RWPE2 (cell line): ENCODE measurements around the gene KCNAB1.
"Not testable (repeated sequence)": the region's sequence is repeated elsewhere in the genome, so short reads cannot be mapped to it uniquely, and the experiment has no call there.

ENCODE experiments used
- ATAC-seq: fragments of 200-7000 bp; cut with Tn5 transposase; 3 replicates; pipeline ENCODE4 v1.9.1; 2021; ENCODE audit warnings: low read depth
- DNase-seq: peaks from one replicate; pipeline ENCODE4 v3.0.0-alpha.2; 2020; ENCODE audit warnings: low spot score
- H3K27ac ChIP-seq: fragments of 450-650 bp; 2 replicates; pipeline ENCODE4 v1.5.1; 2017; ENCODE audit warnings: mild to moderate bottlenecking; ENCODE audit not compliant: poor library complexity, severe bottlenecking
- H3K27me3 ChIP-seq: fragments of 250-450 bp; sonication (Bioruptor Pico); 2 replicates; pipeline ENCODE4 v1.5.1; 2021; ENCODE audit warnings: mild to moderate bottlenecking, moderate library complexity; ENCODE audit not compliant: insufficient read depth, poor library complexity, severe bottlenecking
- H3K36me3 ChIP-seq: fragments of 250-450 bp; sonication (Bioruptor Pico); 2 replicates; pipeline ENCODE4 v1.5.1; 2020; ENCODE audit warnings: low read depth, mild to moderate bottlenecking, moderate library complexity
- H3K4me1 ChIP-seq: fragments of 250-450 bp; sonication (Bioruptor Pico); 2 replicates; pipeline ENCODE4 v1.5.1; 2021; ENCODE audit warnings: mild to moderate bottlenecking, moderate library complexity; ENCODE audit not compliant: insufficient read depth, poor library complexity, severe bottlenecking
- H3K4me3 ChIP-seq: fragments of 250-450 bp; sonication (Bioruptor Pico); 2 replicates; pipeline ENCODE4 v1.5.1; 2021; ENCODE audit warnings: mild to moderate bottlenecking, moderate library complexity; ENCODE audit not compliant: severe bottlenecking
- H3K9me3 ChIP-seq: fragments of 250-450 bp; sonication (Bioruptor Pico); 2 replicates; pipeline ENCODE4 v1.5.1; 2021; ENCODE audit warnings: mild to moderate bottlenecking, moderate library complexity; ENCODE audit not compliant: severe bottlenecking
- CTCF ChIP-seq: fragments of 450-650 bp; IDR thresholded peaks from one replicate; pipeline ENCODE4 v1.5.1; 2017; ENCODE audit warnings: mild to moderate bottlenecking, moderate library complexity; ENCODE audit not compliant: poor library complexity, severe bottlenecking

The KCNAB1 gene

GRCh38 chr3:156217674-156218352 is 97.4 kb downstream of the KCNAB1 start:
- DNase-seq: no peak
- H3K4me3 ChIP-seq: no peak overlapping the region
- no peaks in the 10 kb centered on the region for H3K27me3 ChIP-seq
- H3K27ac ChIP-seq: no peak overlapping the region
- TF ChIP-seq CTCF: no peak
- peak; percentile 40; the same call in 1 of the 3 replicates for ATAC-seq
- H3K9me3 ChIP-seq: no peaks in the 10 kb centered on the region
- peaks cover 4% of the 10 kb centered on the region for H3K4me1 ChIP-seq
- H3K36me3 ChIP-seq: no peaks in the 10 kb centered on the region

DNA sequence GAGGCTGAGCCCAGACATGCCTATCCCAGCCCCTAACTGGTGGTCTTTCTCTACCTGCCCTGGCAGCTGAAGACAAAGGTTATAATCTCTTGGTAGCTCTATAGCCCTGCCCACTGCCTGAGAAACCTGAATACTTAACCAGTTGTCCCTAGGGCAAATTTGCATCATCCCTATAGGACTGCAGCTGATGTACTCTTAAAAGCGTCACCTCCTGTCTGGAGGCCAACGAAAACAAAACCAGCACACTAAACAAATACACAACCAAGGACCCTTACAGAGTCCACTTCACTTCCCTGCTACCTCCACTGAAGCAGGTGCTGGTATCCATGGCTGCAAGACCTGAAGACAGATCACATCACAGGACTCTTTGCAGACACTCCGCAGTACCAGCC is 98.0 kb downstream of the KCNAB1 start:
- no peaks in the 10 kb centered on the region for H3K27me3 ChIP-seq
- no peak overlapping the region for H3K27ac ChIP-seq
- H3K36me3 ChIP-seq: no peaks in the 10 kb centered on the region
- DNase-seq: no peak
- no peak for TF ChIP-seq CTCF
- no peak overlapping the region for H3K4me3 ChIP-seq
- H3K4me1 ChIP-seq: peaks cover 4% of the 10 kb centered on the region
- no peaks in the 10 kb centered on the region for H3K9me3 ChIP-seq
- 0 out of 3 replicates have a peak, but pooled peaks have one; percentile 14 for ATAC-seq

GRCh38 chr3:156222381-156222780 is 102.0 kb downstream of the KCNAB1 start:
- H3K9me3 ChIP-seq, H3K27ac ChIP-seq, ATAC-seq, H3K4me3 ChIP-seq, H3K27me3 ChIP-seq, H3K4me1 ChIP-seq, H3K36me3 ChIP-seq, DNase-seq: not testable (repeated sequence)

GRCh38 chr3:156224046-156224445 is 103.7 kb downstream of the KCNAB1 start:
- H3K4me1 ChIP-seq, H3K27ac ChIP-seq, ATAC-seq, H3K4me3 ChIP-seq, DNase-seq, H3K9me3 ChIP-seq, H3K36me3 ChIP-seq, H3K27me3 ChIP-seq: not testable (repeated sequence)

GRCh38 chr3:156226676-156227420 is 106.5 kb downstream of the KCNAB1 start:
- Histone ChIP-seq H3K27ac (no peak overlapping the region), H3K9me3 (no peaks in the 10 kb centered on the region), H3K36me3 (no peaks in the 10 kb centered on the region), H3K27me3 (no peaks in the 10 kb centered on the region), H3K4me1 (no peaks in the 10 kb centered on the region), H3K4me3 (no peak overlapping the region)
- no peak for TF ChIP-seq CTCF
- ATAC-seq (no peak), DNase-seq (no peak)

DNA sequence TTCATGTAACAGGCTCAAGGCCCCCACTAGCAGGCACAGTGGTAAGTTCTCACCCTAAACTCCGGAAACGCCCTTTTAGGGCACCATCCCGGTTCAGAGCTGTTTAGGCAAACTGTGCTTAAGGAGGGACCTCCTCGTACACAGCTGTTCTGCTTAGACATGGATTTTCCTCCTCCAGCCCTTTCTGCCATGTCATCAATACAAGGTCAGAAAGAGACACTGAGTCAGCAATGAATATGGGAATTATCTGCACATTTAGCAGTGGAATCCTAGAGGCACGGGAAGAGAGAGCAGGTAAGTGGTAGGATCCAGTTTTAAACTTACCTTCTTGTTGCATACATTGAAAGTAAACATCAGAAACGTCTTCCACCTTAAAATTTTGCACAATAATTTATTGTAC is 107.3 kb downstream of the KCNAB1 start:
- H3K4me1 ChIP-seq: no peaks in the 10 kb centered on the region
- no peak for ATAC-seq
- no peak overlapping the region for H3K4me3 ChIP-seq
- no peaks in the 10 kb centered on the region for H3K36me3 ChIP-seq
- no peak for TF ChIP-seq CTCF
- no peak overlapping the region for H3K27ac ChIP-seq
- no peak for DNase-seq
- H3K27me3 ChIP-seq: no peaks in the 10 kb centered on the region
- H3K9me3 ChIP-seq: no peaks in the 10 kb centered on the region
